Endodermal cell (in vitro differentiated cells): ENCODE results near the gene TULP4. TPM values are rescaled to one million over a fixed set of nuclear protein-coding genes. Genes with fewer than 3 reads are reported as not detected.

Source experiments
- DNase-seq: peaks from one replicate; pipeline ENCODE4 v3.0.0-alpha.2; 2017
- H3K27ac ChIP-seq: 2 replicates; pipeline ENCODE4 v1.5.1; 2013; ENCODE audit warnings: mild to moderate bottlenecking, low read depth, low read length, moderate library complexity
- H3K27me3 ChIP-seq: 2 replicates; pipeline ENCODE4 v1.6.1; 2013; ENCODE audit warnings: mild to moderate bottlenecking, low read length, moderate library complexity; ENCODE audit not compliant: insufficient read depth, control insufficient read depth, poor library complexity, severe bottlenecking
- H3K36me3 ChIP-seq: 2 replicates; pipeline ENCODE4 v1.7.0; 2013; ENCODE audit warnings: mild to moderate bottlenecking, low read length, moderate library complexity; ENCODE audit not compliant: control insufficient read depth, insufficient read depth
- H3K4me1 ChIP-seq: one replicate; pipeline ENCODE4 v1.7.0; 2013; ENCODE audit warnings: low read length; ENCODE audit not compliant: control insufficient read depth, insufficient read depth
- H3K4me3 ChIP-seq: 2 replicates; pipeline ENCODE4 v1.5.1; 2013; ENCODE audit warnings: mild to moderate bottlenecking, low read length, moderate library complexity
- H3K9ac ChIP-seq: 2 replicates; pipeline ENCODE4 v1.6.1; 2013; ENCODE audit warnings: mild to moderate bottlenecking, low read length, moderate library complexity; ENCODE audit not compliant: poor library complexity, severe bottlenecking; ENCODE audit errors: extremely low read depth
- H3K9me3 ChIP-seq: 2 replicates; pipeline ENCODE4 v1.6.1; 2013; ENCODE audit warnings: mild to moderate bottlenecking, low read length, moderate library complexity; ENCODE audit not compliant: control insufficient read depth
- H3K27ac Mint-ChIP-seq: 2 replicates; pipeline ENCODE4 v1.8.0; 2020; ENCODE audit warnings: mixed read lengths
- H3K27me3 Mint-ChIP-seq: 2 replicates; pipeline ENCODE4 v1.8.0; 2021; ENCODE audit warnings: mild to moderate bottlenecking, mixed read lengths; ENCODE audit not compliant: insufficient read depth
- H3K36me3 Mint-ChIP-seq: 2 replicates; pipeline ENCODE4 v1.8.0; 2020; ENCODE audit warnings: low read depth, mixed read lengths
- H3K4me1 Mint-ChIP-seq: 2 replicates; pipeline ENCODE4 v1.8.0; 2020; ENCODE audit warnings: mixed read lengths
- H3K4me3 Mint-ChIP-seq: 2 replicates; pipeline ENCODE4 v1.8.0; 2020; ENCODE audit warnings: mild to moderate bottlenecking, moderate library complexity, mixed read lengths
- H3K9me3 Mint-ChIP-seq: 2 replicates; pipeline ENCODE4 v1.8.0; 2020; ENCODE audit warnings: mild to moderate bottlenecking, mixed read lengths
- CTCF ChIP-seq: fragments of 200-600 bp; sonication (generic); conservative IDR thresholded peaks from 2 replicates; pipeline ENCODE4 v1.5.0; 2021; ENCODE audit warnings: antibody characterized with exemption, mild to moderate bottlenecking
- WGBS, 2 experiments: methylation state at CpG; one replicate each; pipeline versions ENCODE4 v1.1.5 to v1.1.7; 2013; ENCODE audit warnings: missing lambda C conversion rate in 2 of 2, mixed read lengths in 1 of 2; ENCODE audit not compliant: insufficient coverage in 1 of 2, insufficient read length in 1 of 2; 5-methylcytosine and 5-hydroxymethylcytosine counted together
- total RNA-seq, 2 donors: library from RNA; stranded (reverse); fragmentation: NEBNext Ultra II Directional in 1 of 2; extraction: Animal tissue kit (Norgen Biotek cat#: 25700) in 1 of 2; gene quantifications; 2 replicates in 1 of 2; 3 replicates in 1 of 2; pipeline ENCODE4 v1.2.1, GENCODE V29; 2021

The TULP4 gene
- total RNA-seq, 2 donors from 2014 or later = 102 to 103 TPM

- WGBS, 2 experiments = 70 to 82% methylated on average over 2 to 4 of the region's 4 CpGs
- H3K36me3 ChIP-seq = peaks cover 27% of the 10 kb centered on the region
- H3K27me3 ChIP-seq = no peaks in the 10 kb centered on the region
- no peaks in the 10 kb centered on the region for H3K4me1 ChIP-seq
- H3K27ac ChIP-seq = no peak overlapping the region
- H3K27ac Mint-ChIP-seq = no peak overlapping the region
- no peak overlapping the region for H3K4me3 ChIP-seq
- H3K4me3 Mint-ChIP-seq = no peak overlapping the region
- peaks cover 65% of the 10 kb centered on the region for H3K36me3 Mint-ChIP-seq
- DNase-seq = no peak
- no peaks in the 10 kb centered on the region for H3K27me3 Mint-ChIP-seq
- H3K9me3 Mint-ChIP-seq = peaks cover 36% of the 10 kb centered on the region
- H3K4me1 Mint-ChIP-seq = no peaks in the 10 kb centered on the region
- no peak for TF ChIP-seq CTCF
- peaks cover 31% of the 10 kb centered on the region for H3K9me3 ChIP-seq
- H3K9ac ChIP-seq = no peak overlapping the region
Measured at GRCh38 chr6:158421381-158421780, 109.1 kb downstream of the TULP4 start.

- H3K4me3 Mint-ChIP-seq = no peak overlapping the region
- H3K4me1 Mint-ChIP-seq = no peaks in the 10 kb centered on the region
- no peak overlapping the region for H3K27ac Mint-ChIP-seq
Measured at GRCh38 chr6:158422629-158423238, 110.5 kb downstream of the TULP4 start.

GRCh38 chr6:158431036-158431435 lies 118.8 kb downstream of the TULP4 start:
- Mint-ChIP-seq H3K4me3 (no peak overlapping the region), H3K27me3 (no peaks in the 10 kb centered on the region), H3K36me3 (peaks cover 53% of the 10 kb centered on the region), H3K9me3 (peaks cover 6% of the 10 kb centered on the region), H3K4me1 (no peaks in the 10 kb centered on the region), H3K27ac (no peak overlapping the region)
- H3K9ac ChIP-seq = no peak overlapping the region
- no peaks in the 10 kb centered on the region for H3K27me3 ChIP-seq
- H3K27ac ChIP-seq = no peak overlapping the region
- no peaks in the 10 kb centered on the region for H3K9me3 ChIP-seq
- H3K36me3 ChIP-seq = peaks cover 17% of the 10 kb centered on the region
- no peaks in the 10 kb centered on the region for H3K4me1 ChIP-seq
- no peak for DNase-seq
- 94 to 95% methylated on average over 4 of the region's 4 CpGs for WGBS, 2 experiments
- H3K4me3 ChIP-seq = no peak overlapping the region
- TF ChIP-seq CTCF = no peak

More at GRCh38 chr6:158422629-158423238, 110.5 kb downstream of the TULP4 start:
- H3K9me3 Mint-ChIP-seq = peaks cover 40% of the 10 kb centered on the region
- no peaks in the 10 kb centered on the region for H3K27me3 Mint-ChIP-seq
- H3K4me3 ChIP-seq = no peak overlapping the region
- no peaks in the 10 kb centered on the region for H3K27me3 ChIP-seq
- H3K27ac ChIP-seq = no peak overlapping the region
- peaks cover 31% of the 10 kb centered on the region for H3K9me3 ChIP-seq
- H3K36me3 ChIP-seq = peaks cover 21% of the 10 kb centered on the region
- no peaks in the 10 kb centered on the region for H3K4me1 ChIP-seq
- TF ChIP-seq CTCF = no peak
- 92 to 100% methylated on average over 8 to 15 of the region's 15 CpGs for WGBS, 2 experiments
- peaks cover 65% of the 10 kb centered on the region for H3K36me3 Mint-ChIP-seq
- no peak overlapping the region for H3K9ac ChIP-seq
- peak; percentile 66 for DNase-seq
